ENCODE data around the gene FNIP2.
A peak's percentile ranks its signal among the peaks of the same experiment; 100 is the strongest.
"Not testable (repeated sequence)": the region's sequence is repeated elsewhere in the genome, so short reads cannot be mapped to it uniquely, and the experiment has no call there.

Gene FNIP2

GRCh38 chr4:158728236-158728635, 40.6 kb upstream of the FNIP2 start:
- TF ChIP-seq CTCF (IDR thresholded peaks at IDR 0.05; ENCODE audit: low read depth, low read length), result no peak
- H3K4me3 ChIP-seq (ENCODE audit: low read depth, low read length), result no peak overlapping the region

- TF ChIP-seq CTCF (IDR thresholded peaks at IDR 0.05; ENCODE audit: low read depth, low read length), result peak; percentile 87
- no peak overlapping the region for H3K4me3 ChIP-seq (ENCODE audit: low read depth, low read length)
These were observed 38.9 kb upstream of the FNIP2 start for GRCh38 chr4:158729716-158730559.

GRCh38 chr4:158738866-158739265, 30.0 kb upstream of the FNIP2 start:
- no peak for TF ChIP-seq CTCF (IDR thresholded peaks at IDR 0.05; ENCODE audit: low read depth, low read length)
- no peak overlapping the region for H3K4me3 ChIP-seq (ENCODE audit: low read depth, low read length)

- no peak overlapping the region for H3K4me3 ChIP-seq (ENCODE audit: low read depth, low read length)
- no peak for TF ChIP-seq CTCF (IDR thresholded peaks at IDR 0.05; ENCODE audit: low read depth, low read length)
These were observed 29.2 kb upstream of the FNIP2 start for GRCh38 chr4:158739600-158739999.

GRCh38 chr4:158741326-158742021, 27.4 kb upstream of the FNIP2 start:
- H3K4me3 ChIP-seq (ENCODE audit: low read depth, low read length), result no peak overlapping the region
- no peak for TF ChIP-seq CTCF (IDR thresholded peaks at IDR 0.05; ENCODE audit: low read depth, low read length)

- H3K4me3 ChIP-seq (ENCODE audit: low read depth, low read length), result not testable (repeated sequence)
These were observed 22.3 kb upstream of the FNIP2 start for GRCh38 chr4:158746537-158746936.

- H3K4me3 ChIP-seq (ENCODE audit: low read depth, low read length), result no peak overlapping the region
- no peak for TF ChIP-seq CTCF (IDR thresholded peaks at IDR 0.05; ENCODE audit: low read depth, low read length)
These were observed 18.4 kb upstream of the FNIP2 start for GRCh38 chr4:158750379-158750778.
